ENCODE measurements around the gene NEK1.
A peak's percentile ranks its signal among the peaks of the same experiment; 100 is the strongest.
"Not testable (repeated sequence)": the region's sequence is repeated elsewhere in the genome, so short reads cannot be mapped to it uniquely, and the experiment has no call there.

NEK1 gene

GRCh38 chr4:169601016-169601771, 11.2 kb downstream of the NEK1 start:
- no peak for DNase-seq (ENCODE audit: low spot score)

GRCh38 chr4:169594560-169595195, 17.7 kb downstream of the NEK1 start:
- no peak for DNase-seq (ENCODE audit: low spot score)

- no peak for DNase-seq (ENCODE audit: low spot score)
Observed at GRCh38 chr4:169593050-169593560, 19.3 kb downstream of the NEK1 start.

GRCh38 chr4:169583563-169583962, 28.8 kb downstream of the NEK1 start:
- no peak for DNase-seq (ENCODE audit: low spot score)

- DNase-seq (ENCODE audit: low spot score): no peak
Observed at GRCh38 chr4:169582706-169583105, 29.7 kb downstream of the NEK1 start.

GRCh38 chr4:169582203-169582602, 30.2 kb downstream of the NEK1 start:
- DNase-seq (ENCODE audit: low spot score): no peak

- DNase-seq (ENCODE audit: low spot score): no peak
Observed at GRCh38 chr4:169573889-169574288, 38.5 kb downstream of the NEK1 start.

GRCh38 chr4:169571435-169571834, 40.9 kb downstream of the NEK1 start:
- no peak for DNase-seq (ENCODE audit: low spot score)

- DNase-seq (ENCODE audit: low spot score): not testable (repeated sequence)
Observed at GRCh38 chr4:169571012-169571411, 41.4 kb downstream of the NEK1 start.

GRCh38 chr4:169570266-169570665, 42.1 kb downstream of the NEK1 start:
- DNase-seq (ENCODE audit: low spot score): not testable (repeated sequence)

GRCh38 chr4:169569188-169569587, 43.2 kb downstream of the NEK1 start:
- not testable (repeated sequence) for DNase-seq (ENCODE audit: low spot score)

- no peak for DNase-seq (ENCODE audit: low spot score)
Observed at GRCh38 chr4:169567916-169568315, 44.5 kb downstream of the NEK1 start.

GRCh38 chr4:169566021-169566818, 46.2 kb downstream of the NEK1 start:
- DNase-seq (ENCODE audit: low spot score): peak; percentile 62

GRCh38 chr4:169565606-169566005, 46.8 kb downstream of the NEK1 start:
- DNase-seq (ENCODE audit: low spot score): no peak

- DNase-seq (ENCODE audit: low spot score): no peak
Observed at GRCh38 chr4:169557061-169557636, 55.2 kb downstream of the NEK1 start.

- DNase-seq (ENCODE audit: low spot score): not testable (repeated sequence)
Observed at GRCh38 chr4:169546548-169546947, 65.8 kb downstream of the NEK1 start.

- DNase-seq (ENCODE audit: low spot score): no peak
Observed at GRCh38 chr4:169540774-169541173, 71.6 kb downstream of the NEK1 start.

GRCh38 chr4:169530048-169530447, 82.3 kb downstream of the NEK1 start:
- no peak for DNase-seq (ENCODE audit: low spot score)

GRCh38 chr4:169523796-169524195, 88.6 kb downstream of the NEK1 start:
- no peak for DNase-seq (ENCODE audit: low spot score)

- DNase-seq (ENCODE audit: low spot score): no peak
Observed at GRCh38 chr4:169510617-169511016, 101.8 kb downstream of the NEK1 start.

GRCh38 chr4:169506903-169507302, 105.5 kb downstream of the NEK1 start:
- DNase-seq (ENCODE audit: low spot score): no peak

GRCh38 chr4:169499907-169500306, 112.5 kb downstream of the NEK1 start:
- not testable (repeated sequence) for DNase-seq (ENCODE audit: low spot score)

All from hematopoietic multipotent progenitor cell treated with erythropoietin and hydrocortisone succinate and interleukin-3 and kit ligand, for 17 days (in vitro differentiated cells).